HG03196 (cell line): ENCODE results near the gene TSC1.
"Not testable (repeated sequence)": the region's sequence is repeated elsewhere in the genome, so short reads cannot be mapped to it uniquely, and the experiment has no call there.

Source experiments
- ATAC-seq: cut with Tn5 transposase; IDR thresholded peaks from one replicate; pipeline ENCODE4 v1.9.1; 2021; ENCODE audit not compliant: unreplicated experiment

Gene TSC1

GRCh38 chr9:132944294-132945185, at the start of gene TSC1:
Gene TSC1, minus strand, starts transcription at chr9:132944616. Its CDS starts 15,744 bp downstream, at chr9:132928872.
- ATAC-seq = peak; percentile 62

- ATAC-seq = no peak
These were observed 49.1 kb upstream of the TSC1 start for GRCh38 chr9:132993511-132993939.

GRCh38 chr9:132991351-132992300, 47.2 kb upstream of the TSC1 start:
- ATAC-seq = no peak

- ATAC-seq = no peak
These were observed 46.4 kb upstream of the TSC1 start for GRCh38 chr9:132990781-132991180.

GRCh38 chr9:132989998-132990557, 45.7 kb upstream of the TSC1 start:
- not testable (repeated sequence) for ATAC-seq

- no peak for ATAC-seq
These were observed 45.1 kb upstream of the TSC1 start for GRCh38 chr9:132989414-132989996.

- no peak for ATAC-seq
These were observed 44.5 kb upstream of the TSC1 start for GRCh38 chr9:132989014-132989310.

- ATAC-seq = no peak
These were observed 44.0 kb upstream of the TSC1 start for GRCh38 chr9:132988244-132989013.

- no peak for ATAC-seq
These were observed 42.5 kb upstream of the TSC1 start for GRCh38 chr9:132986640-132987620.

GRCh38 chr9:132986114-132986513, 41.7 kb upstream of the TSC1 start:
- no peak for ATAC-seq

GRCh38 chr9:132985489-132985888, 41.1 kb upstream of the TSC1 start:
- ATAC-seq = no peak

- ATAC-seq = no peak
These were observed 40.6 kb upstream of the TSC1 start for GRCh38 chr9:132985071-132985350.

GRCh38 chr9:132984202-132985070, 40.0 kb upstream of the TSC1 start:
- ATAC-seq = no peak

GRCh38 chr9:132983491-132984201, 39.2 kb upstream of the TSC1 start:
- ATAC-seq = no peak

- no peak for ATAC-seq
These were observed 38.0 kb upstream of the TSC1 start for GRCh38 chr9:132982458-132982857.

GRCh38 chr9:132980157-132980556, 35.7 kb upstream of the TSC1 start:
- no peak for ATAC-seq

GRCh38 chr9:132978451-132979131, 34.2 kb upstream of the TSC1 start, which contains the start of gene GFI1B:
Gene GFI1B, plus strand, starts transcription at chr9:132978694. Its CDS starts 7,985 bp downstream, at chr9:132986679.
- ATAC-seq = no peak
